ENCODE results near the gene DRAM2. TPM values are rescaled to one million over a fixed set of nuclear protein-coding genes. Genes with fewer than 3 reads are reported as not detected.

Gene DRAM2
- total and polyA plus RNA-seq, 2 of the 4 experiments (the other 2 are of a cell fraction): 31.4 to 66.3 TPM

DNA sequence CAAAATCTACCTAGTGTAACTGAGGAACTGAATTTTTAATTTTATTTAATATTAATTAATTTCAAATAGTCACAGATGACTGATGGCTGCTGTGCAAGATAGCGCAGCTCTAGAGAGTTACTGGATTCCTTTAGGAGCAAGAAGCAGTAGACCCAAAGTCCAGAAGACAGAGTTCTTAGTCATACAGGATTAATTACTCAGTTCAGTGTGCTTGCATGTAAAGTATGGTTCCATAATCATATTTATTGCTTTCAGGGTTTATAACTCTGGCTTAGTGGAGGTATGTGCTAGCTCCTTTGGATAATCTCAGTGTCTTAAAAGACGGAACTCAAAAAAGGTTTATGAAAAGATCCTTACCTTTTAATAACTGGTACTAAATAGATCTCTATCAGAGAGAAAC lies 17.5 kb upstream of the DRAM2 start:
- Histone ChIP-seq H4K8ac (ENCODE audit: low read depth in 2 of 2, low read length in 2 of 2) (no peak overlapping the region), H3K79me1 (ENCODE audit: low read depth in 1 of 2, low read length in 2 of 2) (peaks cover 8 to 15% of the 10 kb centered on the region in 2 experiments; a peak in 3 of 4 replicates), H2AK9ac (replicated peaks; ENCODE audit: low read depth, low read length, poor library complexity) (no peak overlapping the region), H3K4me2 (ENCODE audit: low read depth, low read length) (no peak overlapping the region), H2BK15ac (ENCODE audit: low read depth, low read length) (no peak overlapping the region), H3K9ac (ENCODE audit: low read depth, low read length) (no peak overlapping the region), H4K20me1 (ENCODE audit: insufficient read depth, low read length) (no peaks in the 10 kb centered on the region), H3K27me3 (ENCODE audit: control insufficient read depth, insufficient read depth, low read length) (no peaks in the 10 kb centered on the region), H3K4me3 (ENCODE audit: insufficient read depth, low read depth, low read length) (no peak overlapping the region), H3K56ac (ENCODE audit: extremely low read depth, insufficient read depth, low read length) (no peak overlapping the region), H2BK120ac (ENCODE audit: low read depth, low read length) (no peak overlapping the region), H3K9me3 (ENCODE audit: control insufficient read depth, insufficient read depth, low read length) (no peaks in the 10 kb centered on the region), H4K5ac (ENCODE audit: low read depth, low read length) (no peak overlapping the region), H3K4me1 (ENCODE audit: control insufficient read depth, insufficient read depth, low read length) (no peaks in the 10 kb centered on the region), H2BK5ac (ENCODE audit: low read depth, low read length, poor library complexity, severe bottlenecking) (no peak overlapping the region), H3K27ac (ENCODE audit: insufficient read depth, low read length) (no peak overlapping the region), H2BK20ac (ENCODE audit: low read depth, low read length) (no peak overlapping the region), H2AK5ac (ENCODE audit: low read depth, low read length) (no peak overlapping the region), H3K36me3 (ENCODE audit: control insufficient read depth, insufficient read depth, low read length) (peaks cover 10% of the 10 kb centered on the region), H3K14ac (replicated peaks; ENCODE audit: low read depth, low read length) (no peak overlapping the region), H4K91ac (ENCODE audit: insufficient read depth, low read depth, low read length) (no peak overlapping the region), H2AFZ (replicated peaks; ENCODE audit: low read length, poor library complexity) (no peak overlapping the region), H3K9me1 (ENCODE audit: insufficient read depth, low read length) (no peaks in the 10 kb centered on the region), H3K4ac (ENCODE audit: low read depth, low read length) (no peak overlapping the region), H3K18ac (ENCODE audit: low read depth, low read length) (no peak overlapping the region), H3K23ac (ENCODE audit: low read depth, low read length) (no peak overlapping the region)
- POLR2A ChIA-PET (ENCODE audit: unreplicated experiment): no interaction called here
- dilution Hi-C loops (cut with HindIII; ENCODE audit: low sequenced_read_pairs, unreplicated experiment) (no loop called here), intact Hi-C loops (cut with micrococcal nuclease) (no loop called here), in situ Hi-C loops (cut with MboI; ENCODE audit: low sequenced_read_pairs) (no loop called here)
- no CpG with 5 or more reads among the region's 2 CpGs for WGBS, 2 experiments (ENCODE audit: extremely low coverage in 2 of 2, insufficient read length in 1 of 2)
- TF ChIP-seq MAZ (IDR thresholded peaks at IDR 0.05; ENCODE audit: borderline replicate concordance, low read depth, low read length): no peak
- TF ChIP-seq, protein P1, sequence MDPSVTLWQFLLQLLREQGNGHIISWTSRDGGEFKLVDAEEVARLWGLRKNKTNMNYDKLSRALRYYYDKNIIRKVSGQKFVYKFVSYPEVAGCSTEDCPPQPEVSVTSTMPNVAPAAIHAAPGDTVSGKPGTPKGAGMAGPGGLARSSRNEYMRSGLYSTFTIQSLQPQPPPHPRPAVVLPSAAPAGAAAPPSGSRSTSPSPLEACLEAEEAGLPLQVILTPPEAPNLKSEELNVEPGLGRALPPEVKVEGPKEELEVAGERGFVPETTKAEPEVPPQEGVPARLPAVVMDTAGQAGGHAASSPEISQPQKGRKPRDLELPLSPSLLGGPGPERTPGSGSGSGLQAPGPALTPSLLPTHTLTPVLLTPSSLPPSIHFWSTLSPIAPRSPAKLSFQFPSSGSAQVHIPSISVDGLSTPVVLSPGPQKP (IDR thresholded peaks at IDR 0.05; ENCODE audit: borderline replicate concordance, low read depth, low read length): no peak
- TF ChIP-seq RCOR1 (IDR thresholded peaks at IDR 0.05; ENCODE audit: insufficient replicate concordance, low read length): no peak
- TF ChIP-seq CHD1 (IDR thresholded peaks at IDR 0.05; ENCODE audit: low read depth, low read length): no peak
- TF ChIP-seq SMC3 (IDR thresholded peaks at IDR 0.05; ENCODE audit: low read depth, low read length): no peak
- no peak for TF ChIP-seq POLR2A (IDR thresholded peaks at IDR 0.05; ENCODE audit: low read depth, low read length)
- TF ChIP-seq MXI1 (IDR thresholded peaks at IDR 0.05; ENCODE audit: borderline replicate concordance, low read depth, low read length): no peak
- TF ChIP-seq RFX5 (IDR thresholded peaks at IDR 0.05; ENCODE audit: low read depth, low read length): no peak
- no peak for TF ChIP-seq BHLHE40 (IDR thresholded peaks at IDR 0.05; ENCODE audit: low read depth, low read length)
- TF ChIP-seq, protein P2, sequence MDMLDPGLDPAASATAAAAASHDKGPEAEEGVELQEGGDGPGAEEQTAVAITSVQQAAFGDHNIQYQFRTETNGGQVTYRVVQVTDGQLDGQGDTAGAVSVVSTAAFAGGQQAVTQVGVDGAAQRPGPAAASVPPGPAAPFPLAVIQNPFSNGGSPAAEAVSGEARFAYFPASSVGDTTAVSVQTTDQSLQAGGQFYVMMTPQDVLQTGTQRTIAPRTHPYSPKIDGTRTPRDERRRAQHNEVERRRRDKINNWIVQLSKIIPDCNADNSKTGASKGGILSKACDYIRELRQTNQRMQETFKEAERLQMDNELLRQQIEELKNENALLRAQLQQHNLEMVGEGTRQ (IDR thresholded peaks at IDR 0.05; ENCODE audit: low read depth, low read length): no peak
- no peak for TF ChIP-seq NFE2L2 (IDR thresholded peaks at IDR 0.05; ENCODE audit: low read depth, low read length)
- no peak for TF ChIP-seq CEBPB (IDR thresholded peaks at IDR 0.05; ENCODE audit: low read depth, low read length)
- no peak for TF ChIP-seq MAFK (IDR thresholded peaks at IDR 0.05; ENCODE audit: low read depth, low read length)
- TF ChIP-seq RAD21 (IDR thresholded peaks at IDR 0.05; ENCODE audit: low read length): no peak
- TF ChIP-seq FOS (IDR thresholded peaks at IDR 0.05; ENCODE audit: low read depth, low read length): no peak
- no peak for ATAC-seq (ENCODE audit: low read depth)
- no peak for DNase-seq
- CTCF ChIA-PET: no interaction called here
- no TSS peak for BruUV-seq (replicated peaks)
